GM10266 (cell line): Measurements from ENCODE around the gene TEAD1.

ENCODE experiments used
- DNase-seq: peaks from one replicate; pipeline ENCODE4 v3.0.0; 2012; ENCODE audit errors: extremely low spot score
- TF ChIP-seq, protein P1 (sequence below): IDR thresholded peaks from 2 replicates; pipeline ENCODE4 v1.5.1; 2012; ENCODE audit warnings: mild to moderate bottlenecking, low read depth; ENCODE audit not compliant: control insufficient read depth, insufficient read depth; ENCODE audit errors: missing control alignments

The TEAD1 gene

DNA sequence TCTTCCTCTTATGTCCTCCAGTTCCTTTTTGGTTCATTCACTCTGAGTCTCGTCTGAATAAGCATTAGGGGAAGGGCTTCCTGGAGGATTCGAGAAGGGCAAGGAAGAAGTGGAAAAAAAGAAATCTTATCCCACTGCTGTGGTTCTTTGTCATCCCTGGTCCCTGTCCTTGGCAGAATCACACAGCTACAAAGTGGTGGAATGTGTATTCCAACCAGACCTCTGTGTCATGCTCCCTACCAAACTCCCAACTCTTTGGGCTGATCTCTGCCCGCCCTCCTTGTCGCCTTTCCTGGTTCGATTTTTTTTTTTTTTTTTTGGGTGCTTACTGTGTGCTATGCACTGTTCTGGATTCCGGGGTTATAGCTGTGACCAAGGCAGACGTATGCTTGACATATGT is 61.0 kb downstream of the TEAD1 start:
- TF ChIP-seq, protein P1, sequence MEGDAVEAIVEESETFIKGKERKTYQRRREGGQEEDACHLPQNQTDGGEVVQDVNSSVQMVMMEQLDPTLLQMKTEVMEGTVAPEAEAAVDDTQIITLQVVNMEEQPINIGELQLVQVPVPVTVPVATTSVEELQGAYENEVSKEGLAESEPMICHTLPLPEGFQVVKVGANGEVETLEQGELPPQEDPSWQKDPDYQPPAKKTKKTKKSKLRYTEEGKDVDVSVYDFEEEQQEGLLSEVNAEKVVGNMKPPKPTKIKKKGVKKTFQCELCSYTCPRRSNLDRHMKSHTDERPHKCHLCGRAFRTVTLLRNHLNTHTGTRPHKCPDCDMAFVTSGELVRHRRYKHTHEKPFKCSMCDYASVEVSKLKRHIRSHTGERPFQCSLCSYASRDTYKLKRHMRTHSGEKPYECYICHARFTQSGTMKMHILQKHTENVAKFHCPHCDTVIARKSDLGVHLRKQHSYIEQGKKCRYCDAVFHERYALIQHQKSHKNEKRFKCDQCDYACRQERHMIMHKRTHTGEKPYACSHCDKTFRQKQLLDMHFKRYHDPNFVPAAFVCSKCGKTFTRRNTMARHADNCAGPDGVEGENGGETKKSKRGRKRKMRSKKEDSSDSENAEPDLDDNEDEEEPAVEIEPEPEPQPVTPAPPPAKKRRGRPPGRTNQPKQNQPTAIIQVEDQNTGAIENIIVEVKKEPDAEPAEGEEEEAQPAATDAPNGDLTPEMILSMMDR: no peak
- no peak for DNase-seq

DNA sequence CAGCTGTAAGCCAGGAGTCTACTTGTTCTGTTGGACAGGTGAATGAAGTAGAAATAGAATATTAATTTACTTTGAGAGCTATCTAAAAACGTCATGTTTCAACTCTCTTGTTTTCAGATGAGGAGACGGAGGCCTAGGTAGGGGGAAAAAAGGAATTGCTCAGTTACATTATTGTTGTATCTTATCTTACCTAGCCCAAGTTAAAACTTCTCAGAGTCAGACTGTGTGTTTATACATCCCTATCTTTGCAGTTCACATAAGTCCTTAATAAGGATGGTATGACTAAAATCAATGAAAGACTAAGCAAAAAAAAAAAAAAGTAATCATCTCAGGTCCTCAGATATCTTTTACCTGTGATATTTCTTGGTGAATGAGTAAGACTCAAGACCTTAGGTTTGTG is 62.8 kb downstream of the TEAD1 start:
- DNase-seq: no peak
- TF ChIP-seq, protein P1: no peak

DNA sequence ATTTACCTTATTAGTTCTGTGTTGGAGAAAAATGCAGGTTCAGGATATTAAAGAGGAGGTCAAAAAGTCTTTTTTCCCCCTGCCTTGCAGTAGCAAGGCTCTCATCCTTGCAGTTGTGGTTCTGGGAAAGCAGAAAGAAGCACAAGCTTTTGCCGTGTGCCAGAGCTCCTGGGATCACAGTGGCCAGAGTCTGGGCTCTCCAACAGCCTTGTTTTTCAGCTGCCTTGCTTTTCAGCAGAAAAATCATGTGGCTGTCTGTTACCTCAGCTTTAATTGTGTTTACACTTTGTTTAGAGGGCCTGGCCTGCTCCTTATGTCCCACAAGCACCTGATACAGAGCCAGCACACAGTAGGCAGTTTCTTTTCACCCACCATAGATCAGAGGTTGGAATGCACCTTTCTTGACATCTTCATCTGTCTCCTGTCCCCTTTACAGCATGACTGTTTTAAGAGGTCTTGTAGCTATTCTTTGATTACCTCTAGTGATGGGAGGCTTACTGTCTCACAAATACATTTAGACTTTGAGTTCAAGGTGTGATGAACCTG is 67.5 kb downstream of the TEAD1 start:
- DNase-seq: no peak
- TF ChIP-seq, protein P1: no peak

DNA sequence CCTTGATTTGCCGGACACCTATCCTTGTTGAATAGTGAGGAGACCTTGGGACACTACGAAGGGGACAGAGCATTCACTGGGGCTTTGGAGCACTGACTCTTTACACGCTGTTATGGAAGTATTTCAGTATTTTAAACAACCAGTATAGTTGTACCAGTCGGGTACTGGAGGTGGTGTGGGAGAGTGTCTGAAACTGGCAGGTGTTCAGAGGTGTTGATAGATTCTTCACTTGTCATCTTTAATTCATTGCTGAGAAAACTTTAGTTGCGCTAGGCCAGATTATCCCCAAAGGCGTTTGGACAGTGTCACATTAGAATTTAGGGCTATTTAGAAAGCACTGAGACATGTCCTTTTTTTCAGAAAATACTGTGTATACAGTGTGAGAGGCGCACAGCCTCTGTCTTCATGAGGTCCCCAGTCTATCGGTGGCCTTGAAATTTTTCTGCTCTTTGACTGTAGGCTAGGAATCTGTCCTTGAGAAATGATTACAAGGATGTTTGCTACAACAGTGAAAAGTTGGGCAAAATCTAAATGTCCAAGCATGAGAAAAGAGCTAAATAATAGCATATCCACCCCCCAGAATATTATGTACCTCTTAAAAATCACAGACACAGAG is 69.7 kb downstream of the TEAD1 start:
- TF ChIP-seq, protein P1: no peak
- no peak for DNase-seq

DNA sequence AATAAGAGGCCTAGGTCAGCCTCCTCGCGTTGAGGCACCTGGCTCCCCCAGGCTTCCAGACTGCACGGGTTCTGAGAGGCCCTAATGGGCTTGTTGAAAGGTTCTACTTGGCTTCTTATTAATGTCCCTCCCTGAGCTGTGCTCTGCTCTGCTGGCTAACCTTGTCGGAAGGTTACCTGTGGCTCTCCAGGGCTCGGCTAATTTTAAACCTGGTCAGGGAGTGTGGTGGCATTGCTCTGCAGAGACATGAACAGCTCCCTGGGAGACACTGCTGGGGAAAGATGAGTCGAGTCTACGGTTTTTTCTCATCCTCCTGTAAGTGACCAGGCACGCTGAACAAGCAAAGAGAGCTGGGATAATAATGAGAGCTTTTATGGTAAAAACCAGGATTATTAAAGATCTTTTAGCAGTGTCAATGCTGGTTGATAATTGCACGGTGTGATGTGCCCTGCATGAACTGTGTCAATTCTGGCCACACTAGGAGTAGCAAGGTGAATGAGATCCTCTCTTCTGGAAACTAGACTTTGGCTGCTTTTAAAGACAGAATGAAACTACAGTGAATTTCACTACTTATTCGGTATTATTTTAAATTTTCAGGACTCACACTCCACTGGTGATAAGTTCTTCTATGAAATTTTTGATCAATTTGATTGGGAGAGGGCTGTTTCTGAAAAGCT is 70.7 kb downstream of the TEAD1 start:
- TF ChIP-seq, protein P1: no peak
- no peak for DNase-seq

DNA sequence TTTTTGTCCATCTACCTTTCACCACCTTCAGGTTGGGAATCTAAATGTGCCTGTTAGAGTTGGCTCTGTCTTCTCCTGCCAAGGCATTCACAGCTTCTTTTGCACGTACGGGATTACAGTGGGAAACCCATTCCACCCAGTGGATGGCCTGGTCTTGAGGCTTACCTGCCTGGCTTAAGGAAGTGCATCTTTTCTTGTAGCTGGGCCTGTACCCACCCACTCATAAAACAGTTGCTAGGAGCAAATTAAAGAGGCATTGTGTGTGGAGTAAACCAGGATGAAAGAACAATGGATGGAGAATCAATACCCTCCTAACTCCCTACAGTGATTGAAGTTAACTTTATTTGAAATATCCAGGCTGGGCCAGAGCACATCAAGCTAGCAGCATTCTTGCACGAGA is 71.6 kb downstream of the TEAD1 start:
- no peak for DNase-seq

More for the DNA sequence above, 71.6 kb downstream of the TEAD1 start:
- TF ChIP-seq, protein P1: no peak
